GM20000 (cell line): Measurements from ENCODE around the gene TUBG1.

Source experiments
- DNase-seq: peaks from one replicate; pipeline ENCODE4 v3.0.0; 2012; ENCODE audit warnings: low spot score
- TF ChIP-seq, protein P1 (sequence below): IDR thresholded peaks from 2 replicates; pipeline ENCODE4 v1.5.1; 2012; ENCODE audit warnings: mild to moderate bottlenecking, control low read depth; ENCODE audit errors: extremely low read depth, missing control alignments

The TUBG1 gene

DNA sequence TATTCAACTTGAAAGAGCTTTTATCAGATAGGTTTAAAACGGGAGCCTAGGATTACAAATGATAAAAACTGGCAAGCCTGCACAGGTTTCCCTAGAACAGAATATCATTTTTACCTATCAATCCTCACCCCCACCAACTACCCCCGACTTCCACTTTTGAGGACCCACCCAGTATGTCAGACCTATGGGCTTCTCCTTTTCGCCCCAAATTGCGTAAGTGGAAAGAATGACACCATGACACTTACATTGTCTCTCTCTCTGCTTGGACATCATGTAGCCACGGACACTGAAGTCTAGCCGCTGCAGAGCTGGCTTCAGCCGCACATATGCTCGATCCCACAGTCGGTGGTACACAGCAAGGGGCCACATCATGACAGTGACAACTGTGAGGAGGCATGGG, 24.6 kb upstream of the TUBG1 start:
- DNase-seq: no peak
- TF ChIP-seq, protein P1, sequence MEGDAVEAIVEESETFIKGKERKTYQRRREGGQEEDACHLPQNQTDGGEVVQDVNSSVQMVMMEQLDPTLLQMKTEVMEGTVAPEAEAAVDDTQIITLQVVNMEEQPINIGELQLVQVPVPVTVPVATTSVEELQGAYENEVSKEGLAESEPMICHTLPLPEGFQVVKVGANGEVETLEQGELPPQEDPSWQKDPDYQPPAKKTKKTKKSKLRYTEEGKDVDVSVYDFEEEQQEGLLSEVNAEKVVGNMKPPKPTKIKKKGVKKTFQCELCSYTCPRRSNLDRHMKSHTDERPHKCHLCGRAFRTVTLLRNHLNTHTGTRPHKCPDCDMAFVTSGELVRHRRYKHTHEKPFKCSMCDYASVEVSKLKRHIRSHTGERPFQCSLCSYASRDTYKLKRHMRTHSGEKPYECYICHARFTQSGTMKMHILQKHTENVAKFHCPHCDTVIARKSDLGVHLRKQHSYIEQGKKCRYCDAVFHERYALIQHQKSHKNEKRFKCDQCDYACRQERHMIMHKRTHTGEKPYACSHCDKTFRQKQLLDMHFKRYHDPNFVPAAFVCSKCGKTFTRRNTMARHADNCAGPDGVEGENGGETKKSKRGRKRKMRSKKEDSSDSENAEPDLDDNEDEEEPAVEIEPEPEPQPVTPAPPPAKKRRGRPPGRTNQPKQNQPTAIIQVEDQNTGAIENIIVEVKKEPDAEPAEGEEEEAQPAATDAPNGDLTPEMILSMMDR: no peak

GRCh38 chr17:42585353-42585752, 24.1 kb upstream of the TUBG1 start:
- DNase-seq: no peak

GRCh38 chr17:42586514-42587230, 22.8 kb upstream of the TUBG1 start:
- DNase-seq: peak; percentile 65
- TF ChIP-seq, protein P1: no peak

More at GRCh38 chr17:42585353-42585752, 24.1 kb upstream of the TUBG1 start:
- TF ChIP-seq, protein P1: no peak

GRCh38 chr17:42590886-42591285, 18.6 kb upstream of the TUBG1 start:
- DNase-seq: no peak
- TF ChIP-seq, protein P1: no peak

- no peak for DNase-seq
- TF ChIP-seq, protein P1: no peak
Measured at GRCh38 chr17:42591411-42591810, 18.1 kb upstream of the TUBG1 start.

- DNase-seq: no peak
- TF ChIP-seq, protein P1: no peak
Measured at GRCh38 chr17:42596386-42596785, 13.1 kb upstream of the TUBG1 start.

- DNase-seq: no peak
- TF ChIP-seq, protein P1: no peak
Measured at GRCh38 chr17:42598905-42599304, 10.6 kb upstream of the TUBG1 start.
